Transverse colon (tissue), 4 donors: ENCODE data around the gene CIAO2A. TPM values are rescaled to one million over a fixed set of nuclear protein-coding genes. Genes with fewer than 3 reads are reported as not detected.

Experiments used
- DNase-seq: peaks from one replicate; pipeline ENCODE4 v3.0.0-alpha.2; 2019
- H3K27ac ChIP-seq, 4 donors: fragments of 200-600 bp; sonication (generic); 2 replicates each; pipeline ENCODE4 v1.5.1; 2016 to 2018; ENCODE audit warnings: inconsistent platforms in 4 of 4
- H3K27me3 ChIP-seq: fragments of 200-600 bp; sonication (generic); 2 replicates; pipeline ENCODE4 v1.5.1; 2017; ENCODE audit warnings: inconsistent platforms
- H3K36me3 ChIP-seq, 4 donors: fragments of 200-600 bp; sonication (generic); 2 replicates each; pipeline ENCODE4 v1.5.1; 2017 to 2019; ENCODE audit warnings: inconsistent platforms in 4 of 4
- H3K4me1 ChIP-seq, 4 donors: fragments of 200-600 bp; sonication (generic); 2 replicates each; pipeline ENCODE4 v1.5.1; 2017 to 2020; ENCODE audit warnings: inconsistent platforms in 4 of 4
- H3K4me3 ChIP-seq, 4 donors: fragments of 200-600 bp; sonication (generic); 1 replicate in 1 of 4; 2 replicates in 3 of 4; pipeline versions ENCODE4 v1.5.1 to v1.6.1; 2017 to 2019; ENCODE audit warnings: inconsistent platforms in 4 of 4
- H3K9me3 ChIP-seq, 2 donors: fragments of 200-600 bp; sonication (generic); 2 replicates each; pipeline ENCODE4 v1.5.1; 2017 to 2019; ENCODE audit warnings: inconsistent platforms in 2 of 2
- CTCF ChIP-seq, 5 experiments: fragments of 200-600 bp in 3 of 5; fragments of 450-650 bp in 2 of 5; sonication (generic) in 3 of 5; IDR thresholded peaks; 1 replicate in 2 of 5; 2 replicates in 3 of 5; pipeline ENCODE4 v1.5.1; 2016 to 2017; ENCODE audit warnings: antibody characterized with exemption in 5 of 5, inconsistent platforms in 3 of 5, mild to moderate bottlenecking in 2 of 5, moderate library complexity in 1 of 5
- EP300 ChIP-seq: sonication (generic); formaldehyde crosslinking; IDR thresholded peaks from one replicate; pipeline ENCODE4 v1.6.1; 2017; ENCODE audit warnings: antibody characterized with exemption, low read depth
- POLR2A ChIP-seq: fragments of 450-650 bp; IDR thresholded peaks from one replicate; pipeline ENCODE4 v1.6.1; 2016; ENCODE audit warnings: antibody characterized with exemption, mild to moderate bottlenecking, moderate library complexity
- POLR2AphosphoS5 ChIP-seq, 3 donors: sonication (generic); formaldehyde crosslinking; IDR thresholded peaks; one replicate each; pipeline ENCODE4 v1.6.1; 2016; ENCODE audit warnings: antibody characterized with exemption in 3 of 3
- WGBS, 2 donors: methylation state at CpG; one replicate each; pipeline ENCODE4 v1.1.5; 2018; ENCODE audit warnings: low coverage in 1 of 2; 5-methylcytosine and 5-hydroxymethylcytosine counted together
- in situ Hi-C, 4 donors: fragments of 200-750 bp; cut with MboI; loops; one replicate each; pipeline versions ENCODE4 v1.15.0 to v1.15.1; 2017; ENCODE audit warnings: low sequenced_read_pairs in 3 of 4, low pct_ligation_motif_present in 1 of 4, low pct_unique_long_range_greater_than_20kb in 1 of 4
- intact Hi-C: fragments of 100-400 bp; cut with DNase I; formaldehyde crosslinking; loops from one replicate; pipeline ENCODE4 v1.15.1; 2023; ENCODE audit warnings: low total_unique reads
- total RNA-seq, 4 donors: library from RNA; depleted of rRNA; stranded (reverse); fragments of >200 nt; gene quantifications; one replicate each; pipeline ENCODE4 v1.1.0, GENCODE V29; 2016

The CIAO2A gene
- total RNA-seq, 4 donors from 2014 or later: 28.1 to 160 (median 104) TPM

GRCh38 chr15:64095431-64095794 is 1.8 kb upstream of the CIAO2A start:
- Histone ChIP-seq H3K9me3 (no peaks in the 10 kb centered on the region), H3K36me3 (no peaks in the 10 kb centered on the region), H3K4me3 (peak overlapping the region in 3 of 4 donors; percentile 65 to 94 (median 76)), H3K27ac (peak overlapping the region; percentile 86 to 92 (median 89)), H3K27me3 (no peaks in the 10 kb centered on the region), H3K4me1 (peaks cover 27 to 77% (median 44%) of the 10 kb centered on the region in 4 donors)
- TF ChIP-seq POLR2A: no peak
- intact Hi-C loops (no loop called here), in situ Hi-C loops (no loop called here)
- DNase-seq: no peak
- WGBS, 2 donors: 33 to 56% methylated on average over 3 to 4 of the region's 4 CpGs

GRCh38 chr15:64092864-64093626 is 593 bp downstream of the CIAO2A start:
- no peak for TF ChIP-seq POLR2A
- no peak for TF ChIP-seq CTCF (IDR thresholded peaks at IDR 0.05)
- peak in 1 of 3 donors; percentile 8 for TF ChIP-seq POLR2AphosphoS5 (IDR thresholded peaks at IDR 0.05)
- TF ChIP-seq EP300: no peak
- peak; percentile 64 for DNase-seq
- Histone ChIP-seq H3K4me1 (peaks cover 27 to 62% (median 36%) of the 10 kb centered on the region in 4 donors), H3K36me3 (peaks cover 0 to 13% (median 2%) of the 10 kb centered on the region in 4 donors), H3K27me3 (no peaks in the 10 kb centered on the region), H3K27ac (peak overlapping the region; percentile 86 to 92 (median 89)), H3K9me3 (no peaks in the 10 kb centered on the region), H3K4me3 (peak overlapping the region; percentile 52 to 84 (median 62))
- 3 to 4% methylated on average over 15 to 22 of the region's 22 CpGs for WGBS, 2 donors
- in situ Hi-C loops: no loop called here
- intact Hi-C loops: no loop called here

- DNase-seq: no peak
- Histone ChIP-seq H3K27me3 (no peaks in the 10 kb centered on the region), H3K4me3 (peak overlapping the region in 3 of 4 donors; percentile 61 to 84 (median 63)), H3K9me3 (no peaks in the 10 kb centered on the region), H3K4me1 (peaks cover 19 to 54% (median 29%) of the 10 kb centered on the region in 4 donors), H3K27ac (peak overlapping the region; percentile 86 to 92 (median 89)), H3K36me3 (peaks cover 0 to 17% (median 6%) of the 10 kb centered on the region in 4 donors)
- no peak for TF ChIP-seq POLR2AphosphoS5 (IDR thresholded peaks at IDR 0.05)
- TF ChIP-seq EP300: no peak
- TF ChIP-seq CTCF (IDR thresholded peaks at IDR 0.05): no peak
- no peak for TF ChIP-seq POLR2A
- intact Hi-C loops (no loop called here), in situ Hi-C loops (no loop called here)
These were observed 1.4 kb downstream of the CIAO2A start for GRCh38 chr15:64092075-64092820.

GRCh38 chr15:64090527-64090926 is 3.1 kb downstream of the CIAO2A start:
- peaks cover 17 to 46% (median 20%) of the 10 kb centered on the region in 4 donors for H3K4me1 ChIP-seq
- WGBS, 2 donors: 56 to 95% methylated on average over 3 of the region's 3 CpGs
- no peak for TF ChIP-seq EP300
- no peak for TF ChIP-seq CTCF (IDR thresholded peaks at IDR 0.05)
- TF ChIP-seq POLR2A: no peak
- H3K27me3 ChIP-seq: no peaks in the 10 kb centered on the region
- DNase-seq: no peak
- intact Hi-C loops: no loop called here
- H3K9me3 ChIP-seq: no peaks in the 10 kb centered on the region
- no peak overlapping the region for H3K4me3 ChIP-seq
- in situ Hi-C loops: no loop called here
- peaks cover 0 to 20% (median 6%) of the 10 kb centered on the region in 4 donors for H3K36me3 ChIP-seq
- peak overlapping the region in 2 of 4 donors; percentile 55 to 60 for H3K27ac ChIP-seq
